GM12875 (cell line): ENCODE data around the gene SIRT3.

ENCODE experiments used
- H3K4me3 ChIP-seq: one replicate; pipeline ENCODE4 v1.5.1; 2011; ENCODE audit warnings: low read depth, low read length, control low read depth
- CTCF ChIP-seq: IDR thresholded peaks from 2 replicates; pipeline ENCODE4 v1.5.1; 2011; ENCODE audit warnings: low read depth, mild to moderate bottlenecking, control low read depth, inconsistent platforms, low read length, moderate library complexity, borderline replicate concordance; ENCODE audit not compliant: insufficient read depth

The SIRT3 gene

GRCh38 chr11:255816-256215 is 19.7 kb upstream of the SIRT3 start:
- H3K4me3 ChIP-seq = no peak overlapping the region
- TF ChIP-seq CTCF = no peak

- H3K4me3 ChIP-seq = no peak overlapping the region
- no peak for TF ChIP-seq CTCF
Measured at GRCh38 chr11:255176-255575, 19.0 kb upstream of the SIRT3 start.

- TF ChIP-seq CTCF = no peak
- no peak overlapping the region for H3K4me3 ChIP-seq
Measured at GRCh38 chr11:253886-254270, 17.7 kb upstream of the SIRT3 start.

GRCh38 chr11:253160-253885 is 17.2 kb upstream of the SIRT3 start:
- H3K4me3 ChIP-seq = no peak overlapping the region
- no peak for TF ChIP-seq CTCF

GRCh38 chr11:252666-253065 is 16.5 kb upstream of the SIRT3 start:
- no peak overlapping the region for H3K4me3 ChIP-seq
- no peak for TF ChIP-seq CTCF

GRCh38 chr11:251550-251949 is 15.4 kb upstream of the SIRT3 start:
- no peak for TF ChIP-seq CTCF
- no peak overlapping the region for H3K4me3 ChIP-seq

GRCh38 chr11:250740-251299 is 14.7 kb upstream of the SIRT3 start:
- TF ChIP-seq CTCF = peak; percentile 71
- H3K4me3 ChIP-seq = no peak overlapping the region
